Measurements from ENCODE around the gene OR10R2. TPM values are rescaled to one million over a fixed set of nuclear protein-coding genes. Genes with fewer than 3 reads are reported as not detected.
"Not testable (repeated sequence)": the region's sequence is repeated elsewhere in the genome, so short reads cannot be mapped to it uniquely, and the experiment has no call there.

Gene OR10R2
- total RNA-seq: not detected

- Histone ChIP-seq H3K27me3 (ENCODE audit: control insufficient read depth in 3 of 3, insufficient read depth in 3 of 3, low read length in 3 of 3) (no peaks in the 10 kb centered on the region), H3K4me1 (ENCODE audit: control insufficient read depth in 3 of 3, insufficient read depth in 3 of 3, low read length in 3 of 3) (no peaks in the 10 kb centered on the region), H3K9me3 (ENCODE audit: control insufficient read depth in 3 of 3, low read length in 3 of 3) (no peaks in the 10 kb centered on the region), H3K27ac (ENCODE audit: low read depth, low read length) (no peak within 1 kb of the TSS), H3K9ac (ENCODE audit: low read depth in 1 of 3, low read length in 3 of 3) (no peak within 1 kb of the TSS), H3K36me3 (ENCODE audit: control insufficient read depth in 3 of 3, insufficient read depth in 3 of 3, low read length in 3 of 3) (no peaks in the 10 kb centered on the region), H3K4me3 (ENCODE audit: low read length in 3 of 3) (no peak within 1 kb of the TSS)
Measured at GRCh38 chr1:158471920-158472319, at the start of gene OR10R2. Gene OR10R2, plus strand, starts transcription at chr1:158472220. Its CDS starts 106 bp downstream, at chr1:158472326.

- H3K9me3 ChIP-seq (ENCODE audit: control insufficient read depth in 3 of 3, low read length in 3 of 3): no peaks in the 10 kb centered on the region
- H3K9ac ChIP-seq (ENCODE audit: low read depth in 1 of 3, low read length in 3 of 3): no peak overlapping the region
- no peak overlapping the region for H3K27ac ChIP-seq (ENCODE audit: low read depth, low read length)
- H3K4me3 ChIP-seq (ENCODE audit: low read length in 3 of 3): no peak overlapping the region
- no peaks in the 10 kb centered on the region for H3K36me3 ChIP-seq (ENCODE audit: control insufficient read depth in 3 of 3, insufficient read depth in 3 of 3, low read length in 3 of 3)
- no peaks in the 10 kb centered on the region for H3K4me1 ChIP-seq (ENCODE audit: control insufficient read depth in 3 of 3, insufficient read depth in 3 of 3, low read length in 3 of 3)
- no peaks in the 10 kb centered on the region for H3K27me3 ChIP-seq (ENCODE audit: control insufficient read depth in 3 of 3, insufficient read depth in 3 of 3, low read length in 3 of 3)
Measured at GRCh38 chr1:158425027-158425426, 47.0 kb upstream of the OR10R2 start.

GRCh38 chr1:158426137-158426536 lies 45.9 kb upstream of the OR10R2 start, which contains the start of gene OR10K2:
Gene OR10K2, minus strand, starts transcription at chr1:158426237. Its CDS starts 5,371 bp downstream, at chr1:158420866.
- no peak within 1 kb of the TSS for H3K4me3 ChIP-seq (ENCODE audit: low read length in 3 of 3)
- no peak within 1 kb of the TSS for H3K27ac ChIP-seq (ENCODE audit: low read depth, low read length)
- no peaks in the 10 kb centered on the region for H3K9me3 ChIP-seq (ENCODE audit: control insufficient read depth in 3 of 3, low read length in 3 of 3)
- H3K36me3 ChIP-seq (ENCODE audit: control insufficient read depth in 3 of 3, insufficient read depth in 3 of 3, low read length in 3 of 3): no peaks in the 10 kb centered on the region
- H3K27me3 ChIP-seq (ENCODE audit: control insufficient read depth in 3 of 3, insufficient read depth in 3 of 3, low read length in 3 of 3): no peaks in the 10 kb centered on the region
- no peaks in the 10 kb centered on the region for H3K4me1 ChIP-seq (ENCODE audit: control insufficient read depth in 3 of 3, insufficient read depth in 3 of 3, low read length in 3 of 3)
- no peak within 1 kb of the TSS for H3K9ac ChIP-seq (ENCODE audit: low read depth in 1 of 3, low read length in 3 of 3)

GRCh38 chr1:158430163-158430562 lies 41.9 kb upstream of the OR10R2 start:
- not testable (repeated sequence) for H3K36me3 ChIP-seq (ENCODE audit: control insufficient read depth in 3 of 3, insufficient read depth in 3 of 3, low read length in 3 of 3); H3K27ac ChIP-seq (ENCODE audit: low read depth, low read length); H3K9me3 ChIP-seq (ENCODE audit: control insufficient read depth in 3 of 3, low read length in 3 of 3); H3K9ac ChIP-seq (ENCODE audit: low read depth in 1 of 3, low read length in 3 of 3); H3K4me3 ChIP-seq (ENCODE audit: low read length in 3 of 3); H3K4me1 ChIP-seq (ENCODE audit: control insufficient read depth in 3 of 3, insufficient read depth in 3 of 3, low read length in 3 of 3); H3K27me3 ChIP-seq (ENCODE audit: control insufficient read depth in 3 of 3, insufficient read depth in 3 of 3, low read length in 3 of 3)

- no peaks in the 10 kb centered on the region for H3K27me3 ChIP-seq (ENCODE audit: control insufficient read depth in 3 of 3, insufficient read depth in 3 of 3, low read length in 3 of 3)
- no peak overlapping the region for H3K27ac ChIP-seq (ENCODE audit: low read depth, low read length)
- no peak overlapping the region for H3K4me3 ChIP-seq (ENCODE audit: low read length in 3 of 3)
- H3K36me3 ChIP-seq (ENCODE audit: control insufficient read depth in 3 of 3, insufficient read depth in 3 of 3, low read length in 3 of 3): no peaks in the 10 kb centered on the region
- H3K9ac ChIP-seq (ENCODE audit: low read depth in 1 of 3, low read length in 3 of 3): no peak overlapping the region
- no peaks in the 10 kb centered on the region for H3K4me1 ChIP-seq (ENCODE audit: control insufficient read depth in 3 of 3, insufficient read depth in 3 of 3, low read length in 3 of 3)
- H3K9me3 ChIP-seq (ENCODE audit: control insufficient read depth in 3 of 3, low read length in 3 of 3): no peaks in the 10 kb centered on the region
Measured at GRCh38 chr1:158434741-158435140, 37.3 kb upstream of the OR10R2 start.

- H3K27ac ChIP-seq (ENCODE audit: low read depth, low read length): no peak overlapping the region
- H3K9ac ChIP-seq (ENCODE audit: low read depth in 1 of 3, low read length in 3 of 3): no peak overlapping the region
- H3K4me3 ChIP-seq (ENCODE audit: low read length in 3 of 3): no peak overlapping the region
- H3K4me1 ChIP-seq (ENCODE audit: control insufficient read depth in 3 of 3, insufficient read depth in 3 of 3, low read length in 3 of 3): no peaks in the 10 kb centered on the region
- H3K9me3 ChIP-seq (ENCODE audit: control insufficient read depth in 3 of 3, low read length in 3 of 3): no peaks in the 10 kb centered on the region
- peaks cover 0 to 2% (median 0%) of the 10 kb centered on the region in 3 donors for H3K27me3 ChIP-seq (ENCODE audit: control insufficient read depth in 3 of 3, insufficient read depth in 3 of 3, low read length in 3 of 3)
- H3K36me3 ChIP-seq (ENCODE audit: control insufficient read depth in 3 of 3, insufficient read depth in 3 of 3, low read length in 3 of 3): no peaks in the 10 kb centered on the region
Measured at GRCh38 chr1:158445376-158445775, 26.6 kb upstream of the OR10R2 start.

GRCh38 chr1:158454537-158454936 lies 17.5 kb upstream of the OR10R2 start:
- no peak overlapping the region for H3K27ac ChIP-seq (ENCODE audit: low read depth, low read length)
- H3K9me3 ChIP-seq (ENCODE audit: control insufficient read depth in 3 of 3, low read length in 3 of 3): no peaks in the 10 kb centered on the region
- H3K4me1 ChIP-seq (ENCODE audit: control insufficient read depth in 3 of 3, insufficient read depth in 3 of 3, low read length in 3 of 3): no peaks in the 10 kb centered on the region
- no peaks in the 10 kb centered on the region for H3K36me3 ChIP-seq (ENCODE audit: control insufficient read depth in 3 of 3, insufficient read depth in 3 of 3, low read length in 3 of 3)
- H3K27me3 ChIP-seq (ENCODE audit: control insufficient read depth in 3 of 3, insufficient read depth in 3 of 3, low read length in 3 of 3): no peaks in the 10 kb centered on the region
- H3K4me3 ChIP-seq (ENCODE audit: low read length in 3 of 3): no peak overlapping the region
- H3K9ac ChIP-seq (ENCODE audit: low read depth in 1 of 3, low read length in 3 of 3): no peak overlapping the region

GRCh38 chr1:158457246-158457645 lies 14.8 kb upstream of the OR10R2 start:
- Histone ChIP-seq H3K27ac (ENCODE audit: low read depth, low read length) (no peak overlapping the region), H3K4me1 (ENCODE audit: control insufficient read depth in 3 of 3, insufficient read depth in 3 of 3, low read length in 3 of 3) (no peaks in the 10 kb centered on the region), H3K4me3 (ENCODE audit: low read length in 3 of 3) (no peak overlapping the region), H3K9me3 (ENCODE audit: control insufficient read depth in 3 of 3, low read length in 3 of 3) (no peaks in the 10 kb centered on the region), H3K9ac (ENCODE audit: low read depth in 1 of 3, low read length in 3 of 3) (no peak overlapping the region), H3K27me3 (ENCODE audit: control insufficient read depth in 3 of 3, insufficient read depth in 3 of 3, low read length in 3 of 3) (no peaks in the 10 kb centered on the region), H3K36me3 (ENCODE audit: control insufficient read depth in 3 of 3, insufficient read depth in 3 of 3, low read length in 3 of 3) (no peaks in the 10 kb centered on the region)

GRCh38 chr1:158458263-158458662 lies 13.8 kb upstream of the OR10R2 start:
- no peak overlapping the region for H3K9ac ChIP-seq (ENCODE audit: low read depth in 1 of 3, low read length in 3 of 3)
- H3K27ac ChIP-seq (ENCODE audit: low read depth, low read length): no peak overlapping the region
- no peaks in the 10 kb centered on the region for H3K36me3 ChIP-seq (ENCODE audit: control insufficient read depth in 3 of 3, insufficient read depth in 3 of 3, low read length in 3 of 3)
- H3K9me3 ChIP-seq (ENCODE audit: control insufficient read depth in 3 of 3, low read length in 3 of 3): no peaks in the 10 kb centered on the region
- no peaks in the 10 kb centered on the region for H3K4me1 ChIP-seq (ENCODE audit: control insufficient read depth in 3 of 3, insufficient read depth in 3 of 3, low read length in 3 of 3)
- H3K27me3 ChIP-seq (ENCODE audit: control insufficient read depth in 3 of 3, insufficient read depth in 3 of 3, low read length in 3 of 3): no peaks in the 10 kb centered on the region
- no peak overlapping the region for H3K4me3 ChIP-seq (ENCODE audit: low read length in 3 of 3)

- Histone ChIP-seq H3K27me3 (ENCODE audit: control insufficient read depth in 3 of 3, insufficient read depth in 3 of 3, low read length in 3 of 3) (no peaks in the 10 kb centered on the region), H3K36me3 (ENCODE audit: control insufficient read depth in 3 of 3, insufficient read depth in 3 of 3, low read length in 3 of 3) (no peaks in the 10 kb centered on the region), H3K9me3 (ENCODE audit: control insufficient read depth in 3 of 3, low read length in 3 of 3) (no peaks in the 10 kb centered on the region), H3K27ac (ENCODE audit: low read depth, low read length) (no peak within 1 kb of the TSS), H3K4me3 (ENCODE audit: low read length in 3 of 3) (no peak within 1 kb of the TSS), H3K4me1 (ENCODE audit: control insufficient read depth in 3 of 3, insufficient read depth in 3 of 3, low read length in 3 of 3) (no peaks in the 10 kb centered on the region), H3K9ac (ENCODE audit: low read depth in 1 of 3, low read length in 3 of 3) (no peak within 1 kb of the TSS)
Measured at GRCh38 chr1:158461534-158461933, 10.5 kb upstream of the OR10R2 start, which contains the start of gene OR10K1. Gene OR10K1, plus strand, starts transcription at chr1:158461834. Its CDS starts 3,728 bp downstream, at chr1:158465562.

- no peak overlapping the region for H3K27ac ChIP-seq (ENCODE audit: low read depth, low read length)
- no peaks in the 10 kb centered on the region for H3K36me3 ChIP-seq (ENCODE audit: control insufficient read depth in 3 of 3, insufficient read depth in 3 of 3, low read length in 3 of 3)
- no peaks in the 10 kb centered on the region for H3K27me3 ChIP-seq (ENCODE audit: control insufficient read depth in 3 of 3, insufficient read depth in 3 of 3, low read length in 3 of 3)
- H3K9me3 ChIP-seq (ENCODE audit: control insufficient read depth in 3 of 3, low read length in 3 of 3): no peaks in the 10 kb centered on the region
- no peak overlapping the region for H3K4me3 ChIP-seq (ENCODE audit: low read length in 3 of 3)
- H3K4me1 ChIP-seq (ENCODE audit: control insufficient read depth in 3 of 3, insufficient read depth in 3 of 3, low read length in 3 of 3): no peaks in the 10 kb centered on the region
- H3K9ac ChIP-seq (ENCODE audit: low read depth in 1 of 3, low read length in 3 of 3): no peak overlapping the region
Measured at GRCh38 chr1:158485455-158485854, 13.4 kb downstream of the OR10R2 start.
